ENCODE measurements around the gene PRR15.
"Not testable (repeated sequence)": the region's sequence is repeated elsewhere in the genome, so short reads cannot be mapped to it uniquely, and the experiment has no call there.

The PRR15 gene

GRCh38 chr7:29563590-29564495 is at the start of gene PRR15:
TSS of gene PRR15 (plus strand) at chr7:29563835. CDS start at chr7:29566330, 2,495 bp downstream.
- no peak for TF ChIP-seq CTCF (conservative IDR thresholded peaks at IDR 0.05; ENCODE audit: low read length)
- H3K4me3 ChIP-seq (ENCODE audit: low read length) = peak within 1 kb of the TSS; percentile 65
- DNase-seq (ENCODE audit: low read depth) = no peak

- TF ChIP-seq CTCF (conservative IDR thresholded peaks at IDR 0.05; ENCODE audit: low read length) = no peak
- no peak for DNase-seq (ENCODE audit: low read depth)
- no peak overlapping the region for H3K4me3 ChIP-seq (ENCODE audit: low read length)
These were observed 47.1 kb upstream of the PRR15 start for GRCh38 chr7:29516491-29516890.

GRCh38 chr7:29518616-29519015 is 45.0 kb upstream of the PRR15 start:
- no peak overlapping the region for H3K4me3 ChIP-seq (ENCODE audit: low read length)
- peak; percentile 20 for DNase-seq (ENCODE audit: low read depth)
- TF ChIP-seq CTCF (conservative IDR thresholded peaks at IDR 0.05; ENCODE audit: low read length) = no peak

- TF ChIP-seq CTCF (conservative IDR thresholded peaks at IDR 0.05; ENCODE audit: low read length) = no peak
- H3K4me3 ChIP-seq (ENCODE audit: low read length) = no peak overlapping the region
- DNase-seq (ENCODE audit: low read depth) = no peak
These were observed 39.9 kb upstream of the PRR15 start for GRCh38 chr7:29523728-29524127.

- DNase-seq (ENCODE audit: low read depth) = peak; percentile 8
- H3K4me3 ChIP-seq (ENCODE audit: low read length) = no peak overlapping the region
- TF ChIP-seq CTCF (conservative IDR thresholded peaks at IDR 0.05; ENCODE audit: low read length) = no peak
These were observed 36.0 kb upstream of the PRR15 start for GRCh38 chr7:29527505-29528108.

- not testable (repeated sequence) for H3K4me3 ChIP-seq (ENCODE audit: low read length); DNase-seq (ENCODE audit: low read depth)
These were observed 35.1 kb upstream of the PRR15 start for GRCh38 chr7:29528526-29528925.

GRCh38 chr7:29538389-29538788 is 25.2 kb upstream of the PRR15 start:
- no peak overlapping the region for H3K4me3 ChIP-seq (ENCODE audit: low read length)
- no peak for DNase-seq (ENCODE audit: low read depth)
- TF ChIP-seq CTCF (conservative IDR thresholded peaks at IDR 0.05; ENCODE audit: low read length) = no peak
